Keratinocyte (primary cell): ENCODE results near the gene RPL29. TPM values are rescaled to one million over a fixed set of nuclear protein-coding genes. Genes with fewer than 3 reads are reported as not detected.
A peak's percentile ranks its signal among the peaks of the same experiment; 100 is the strongest.

Experiments used
- DNase-seq: peaks from one replicate; pipeline ENCODE4 v3.0.0-alpha.2; 2011; ENCODE audit warnings: low read depth, missing footprints, low spot score
- FAIRE-seq: peaks from 2 replicates; lab custom pipeline; 2011; peaks lifted over from hg19 to GRCh38; lab: Jason Lieb, UNC
- H2AFZ ChIP-seq: 2 replicates; pipeline ENCODE4 v1.6.0; 2012; ENCODE audit warnings: low read length, control low read depth, inconsistent platforms; ENCODE audit not compliant: control insufficient read depth
- H3K27ac ChIP-seq: 2 replicates; pipeline ENCODE4 v1.5.1; 2011; ENCODE audit warnings: low read length; ENCODE audit not compliant: control insufficient read depth, insufficient read depth
- H3K27me3 ChIP-seq: 3 replicates; pipeline ENCODE4 v1.6.0; 2011; ENCODE audit warnings: low read length; ENCODE audit not compliant: control insufficient read depth, insufficient read depth; ENCODE audit errors: extremely low read depth
- H3K36me3 ChIP-seq, 2 experiments: 2 replicates in 1 of 2; 3 replicates in 1 of 2; pipeline ENCODE4 v1.5.1; 2011; ENCODE audit warnings: low read length in 2 of 2, mild to moderate bottlenecking in 1 of 2; ENCODE audit not compliant: control insufficient read depth in 2 of 2, insufficient read depth in 2 of 2; ENCODE audit errors: extremely low read depth in 1 of 2
- H3K4me1 ChIP-seq: 3 replicates; pipeline ENCODE4 v1.5.1; 2011; ENCODE audit warnings: low read length; ENCODE audit not compliant: control insufficient read depth, insufficient read depth; ENCODE audit errors: extremely low read depth
- H3K4me2 ChIP-seq: 3 replicates; pipeline ENCODE4 v1.6.0; 2011; ENCODE audit warnings: low read depth, low read length; ENCODE audit not compliant: control insufficient read depth, insufficient read depth; ENCODE audit errors: extremely low read depth
- H3K4me3 ChIP-seq, 3 experiments: fragments of 200-600 bp in 1 of 3; sonication (generic) in 1 of 3; 2 replicates in 2 of 3; 3 replicates in 1 of 3; pipeline ENCODE4 v1.5.1; 2011 to 2016; ENCODE audit warnings: low read length in 3 of 3, mild to moderate bottlenecking in 3 of 3, control low read depth in 2 of 3, inconsistent platforms in 1 of 3, low read depth in 1 of 3, mixed read lengths in 1 of 3, mixed run types in 1 of 3, moderate library complexity in 1 of 3; ENCODE audit not compliant: control insufficient read depth in 2 of 3, insufficient read depth in 2 of 3; ENCODE audit errors: extremely low read depth in 1 of 3
- H3K79me2 ChIP-seq: 2 replicates; pipeline ENCODE4 v1.6.0; 2012; ENCODE audit warnings: low read length; ENCODE audit not compliant: control insufficient read depth, insufficient read depth
- H3K9ac ChIP-seq: 3 replicates; pipeline ENCODE4 v1.6.0; 2011; ENCODE audit warnings: low read length; ENCODE audit not compliant: control insufficient read depth, insufficient read depth; ENCODE audit errors: extremely low read depth
- H3K9me1 ChIP-seq: 3 replicates; pipeline ENCODE4 v1.6.0; 2011; ENCODE audit warnings: low read length; ENCODE audit not compliant: control insufficient read depth, insufficient read depth; ENCODE audit errors: extremely low read depth
- H3K9me3 ChIP-seq: 2 replicates; pipeline ENCODE4 v1.5.1; 2012; ENCODE audit warnings: low read depth, low read length; ENCODE audit not compliant: control insufficient read depth
- H4K20me1 ChIP-seq: 3 replicates; pipeline ENCODE4 v1.6.0; 2011; ENCODE audit warnings: low read length; ENCODE audit not compliant: control insufficient read depth, insufficient read depth; ENCODE audit errors: extremely low read depth
- CTCF ChIP-seq, 3 experiments: IDR thresholded peaks in 1 of 3; conservative IDR thresholded peaks in 1 of 3; optimal IDR thresholded peaks in 1 of 3; 2 replicates in 2 of 3; 3 replicates in 1 of 3; pipeline versions ENCODE3 to v1.5.1; 2011; ENCODE audit warnings: low read length in 3 of 3, mild to moderate bottlenecking in 3 of 3, moderate library complexity in 2 of 3, control low read depth in 1 of 3, inconsistent platforms in 1 of 3; ENCODE audit not compliant: insufficient read depth in 2 of 3; ENCODE audit errors: extremely low read depth in 1 of 3
- EZH2 ChIP-seq: IDR thresholded peaks from one replicate; pipeline ENCODE4 v1.6.1; 2012; ENCODE audit warnings: inconsistent platforms, mild to moderate bottlenecking, low read length, moderate library complexity
- dilution Hi-C: fragments of 300-500 bp; cut with MboI; formaldehyde crosslinking; loops from one replicate; pipeline ENCODE4 v1.7.0; 2020; ENCODE audit warnings: low sequenced_read_pairs; ENCODE audit not compliant: extremely low pct_ligation_motif_present
- polyA plus RNA-seq, 5 experiments: library from polyadenylated mRNA; depleted of rRNA in 3 of 5; stranded (reverse) in 3 of 5; stranded (forward) in 1 of 5; unstranded in 1 of 5; fragments of >200 nt; gene quantifications; 1 replicate in 1 of 5; 2 replicates in 3 of 5; 3 replicates in 1 of 5; pipeline versions ENCODE4 v1.2.1 to v1.2.3, GENCODE V29; 2011 to 2012; ENCODE audit warnings: missing spikeins in 2 of 5, low read depth in 1 of 5, low replicate concordance in 1 of 5

The RPL29 gene
- polyA plus RNA-seq, 1 donor (not counting 4 experiments of a cell fraction or from before 2014, with no cell fraction given) = 1,648 TPM

GRCh38 chr3:52006017-52006819, 10.5 kb upstream of the RPL29 start:
- Histone ChIP-seq H3K27me3 (no peaks in the 10 kb centered on the region), H3K79me2 (no peaks in the 10 kb centered on the region), H3K9me3 (no peaks in the 10 kb centered on the region), H3K27ac (no peak overlapping the region), H2AFZ (peak overlapping the region; percentile 75), H3K9ac (no peak overlapping the region), H3K4me2 (peak overlapping the region; percentile 41), H3K4me3 (no peak overlapping the region), H3K4me1 (peaks cover 24% of the 10 kb centered on the region), H4K20me1 (no peaks in the 10 kb centered on the region), H3K36me3 (no peaks in the 10 kb centered on the region), H3K9me1 (no peaks in the 10 kb centered on the region)
- DNase-seq = no peak
- TF ChIP-seq CTCF (optimal IDR thresholded peaks at IDR 0.05 in 1 of 3, IDR thresholded peaks at IDR 0.05 in 1 of 3, conservative IDR thresholded peaks at IDR 0.05 in 1 of 3; ENCODE audit: extremely low read depth in 1 of 3, insufficient read depth in 2 of 3, low read length in 3 of 3) = no peak
- no peak for TF ChIP-seq EZH2
- FAIRE-seq = no peak
- dilution Hi-C loops = no loop called here

DNA sequence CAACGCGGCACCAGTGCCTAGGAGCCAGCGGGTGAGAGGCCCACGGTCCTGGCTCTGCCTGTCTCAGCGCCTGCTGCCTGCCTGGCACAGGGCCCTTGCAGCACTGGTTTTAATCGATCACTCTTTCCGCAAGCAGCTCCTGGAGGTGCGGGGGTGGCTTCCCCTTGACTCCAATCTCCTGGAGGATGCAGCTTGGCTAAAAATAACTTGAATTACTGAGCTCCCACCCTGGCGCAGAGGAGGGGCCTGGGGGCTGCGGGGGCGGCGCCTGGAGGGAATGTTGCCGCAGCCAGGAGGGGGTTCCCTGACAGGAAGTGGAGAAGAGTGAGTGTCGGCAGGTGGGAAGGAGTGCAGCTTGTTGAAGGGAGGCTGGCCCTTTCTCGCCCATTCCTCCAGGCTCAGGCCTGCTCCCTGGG, 9.9 kb upstream of the RPL29 start:
- H2AFZ ChIP-seq = peak overlapping the region; percentile 75
- no peak for DNase-seq
- FAIRE-seq = no peak
- TF ChIP-seq CTCF (optimal IDR thresholded peaks at IDR 0.05 in 1 of 3, IDR thresholded peaks at IDR 0.05 in 1 of 3, conservative IDR thresholded peaks at IDR 0.05 in 1 of 3; ENCODE audit: extremely low read depth in 1 of 3, insufficient read depth in 2 of 3, low read length in 3 of 3) (no peak), EZH2 (no peak)
- dilution Hi-C loops = no loop called here
- peaks cover 24% of the 10 kb centered on the region for H3K4me1 ChIP-seq
- H3K9ac ChIP-seq = peak overlapping the region; percentile 54
- no peaks in the 10 kb centered on the region for H3K9me1 ChIP-seq
- peak overlapping the region in 1 of 3 experiments; percentile 7 for H3K4me3 ChIP-seq
- no peaks in the 10 kb centered on the region for H3K27me3 ChIP-seq
- no peaks in the 10 kb centered on the region for H4K20me1 ChIP-seq
- no peaks in the 10 kb centered on the region for H3K36me3 ChIP-seq
- no peak overlapping the region for H3K27ac ChIP-seq
- peak overlapping the region; percentile 41 for H3K4me2 ChIP-seq
- no peaks in the 10 kb centered on the region for H3K79me2 ChIP-seq
- no peaks in the 10 kb centered on the region for H3K9me3 ChIP-seq
